Loucy (cell line): ENCODE results near the gene MRTFB.

Experiments used
- CTCF ChIP-seq: fragments of 200-600 bp; sonication (generic); conservative IDR thresholded peaks from 2 replicates; pipeline ENCODE4 v1.5.1; 2014; ENCODE audit warnings: mild to moderate bottlenecking, antibody characterized with exemption, low read length
- EZH2phosphoT487 ChIP-seq: fragments of 200-600 bp; IDR thresholded peaks from 2 replicates; pipeline ENCODE4 v1.6.1; 2018; ENCODE audit warnings: antibody characterized with exemption, mild to moderate bottlenecking, moderate library complexity, borderline replicate concordance

GRCh38 chr16:14238756-14239155, 167.6 kb downstream of the MRTFB start:
- TF ChIP-seq CTCF, result no peak
- no peak for TF ChIP-seq EZH2phosphoT487
